Progenitor cell of endocrine pancreas (in vitro differentiated cells): ENCODE data around the gene KCNA3. TPM values are rescaled to one million over a fixed set of nuclear protein-coding genes. Genes with fewer than 3 reads are reported as not detected.

ENCODE experiments used
- DNase-seq: peaks from one replicate; pipeline ENCODE4 v3.0.0; 2021; ENCODE audit warnings: low spot score; ENCODE audit not compliant: unreplicated experiment
- H3K27ac Mint-ChIP-seq: 2 replicates; pipeline ENCODE4 v1.8.0; 2021; ENCODE audit warnings: mild to moderate bottlenecking, moderate library complexity, mixed read lengths
- H3K27me3 Mint-ChIP-seq: 2 replicates; pipeline ENCODE4 v1.8.0; 2021; ENCODE audit warnings: mixed read lengths
- H3K36me3 Mint-ChIP-seq: 2 replicates; pipeline ENCODE4 v1.8.0; 2022; ENCODE audit warnings: mixed read lengths; ENCODE audit not compliant: insufficient read depth
- H3K4me1 Mint-ChIP-seq: 2 replicates; pipeline ENCODE4 v1.8.0; 2021; ENCODE audit warnings: low read depth, mixed read lengths
- H3K4me3 Mint-ChIP-seq: 2 replicates; pipeline ENCODE4 v1.8.0; 2021; ENCODE audit warnings: low read depth, mild to moderate bottlenecking, moderate library complexity, mixed read lengths
- H3K9me3 Mint-ChIP-seq: 2 replicates; pipeline ENCODE4 v1.8.0; 2021; ENCODE audit warnings: low read depth, mixed read lengths
- CTCF ChIP-seq: fragments of 200-600 bp; sonication (generic); IDR thresholded peaks from one replicate; pipeline ENCODE4 v1.5.0; 2021; ENCODE audit warnings: antibody characterized with exemption, mild to moderate bottlenecking; ENCODE audit not compliant: unreplicated experiment
- total RNA-seq: library from RNA; stranded (reverse); gene quantifications from 2 replicates; pipeline ENCODE4 v1.2.1, GENCODE V29; 2021

Gene KCNA3
- total RNA-seq, 1 donor from 2014 or later: 0.72 TPM

- H3K4me3 Mint-ChIP-seq: no peak overlapping the region
- no peak for DNase-seq
- no peak overlapping the region for H3K27ac Mint-ChIP-seq
- no peak for TF ChIP-seq CTCF
- H3K36me3 Mint-ChIP-seq: no peaks in the 10 kb centered on the region
- H3K27me3 Mint-ChIP-seq: no peaks in the 10 kb centered on the region
- no peaks in the 10 kb centered on the region for H3K9me3 Mint-ChIP-seq
- no peaks in the 10 kb centered on the region for H3K4me1 Mint-ChIP-seq
These were observed 31.9 kb upstream of the KCNA3 start for GRCh38 chr1:110706621-110707020.

- Mint-ChIP-seq H3K27me3 (no peaks in the 10 kb centered on the region), H3K4me1 (no peaks in the 10 kb centered on the region), H3K9me3 (no peaks in the 10 kb centered on the region), H3K27ac (no peak overlapping the region), H3K36me3 (no peaks in the 10 kb centered on the region), H3K4me3 (no peak overlapping the region)
- TF ChIP-seq CTCF: no peak
- no peak for DNase-seq
These were observed 27.5 kb upstream of the KCNA3 start for GRCh38 chr1:110702260-110702659.

GRCh38 chr1:110700767-110701166 is 26.0 kb upstream of the KCNA3 start:
- no peak overlapping the region for H3K4me3 Mint-ChIP-seq
- no peaks in the 10 kb centered on the region for H3K4me1 Mint-ChIP-seq
- H3K27me3 Mint-ChIP-seq: no peaks in the 10 kb centered on the region
- no peaks in the 10 kb centered on the region for H3K9me3 Mint-ChIP-seq
- H3K36me3 Mint-ChIP-seq: no peaks in the 10 kb centered on the region
- no peak for TF ChIP-seq CTCF
- DNase-seq: no peak
- H3K27ac Mint-ChIP-seq: no peak overlapping the region

- Mint-ChIP-seq H3K27ac (no peak overlapping the region), H3K9me3 (no peaks in the 10 kb centered on the region), H3K36me3 (no peaks in the 10 kb centered on the region), H3K4me3 (no peak overlapping the region), H3K27me3 (peaks cover 4% of the 10 kb centered on the region), H3K4me1 (no peaks in the 10 kb centered on the region)
- no peak for DNase-seq
- no peak for TF ChIP-seq CTCF
These were observed 22.9 kb upstream of the KCNA3 start for GRCh38 chr1:110697606-110698005.

- no peaks in the 10 kb centered on the region for H3K4me1 Mint-ChIP-seq
- no peak overlapping the region for H3K4me3 Mint-ChIP-seq
- H3K36me3 Mint-ChIP-seq: no peaks in the 10 kb centered on the region
- no peaks in the 10 kb centered on the region for H3K9me3 Mint-ChIP-seq
- peaks cover 5% of the 10 kb centered on the region for H3K27me3 Mint-ChIP-seq
- DNase-seq: no peak
- no peak for TF ChIP-seq CTCF
- no peak overlapping the region for H3K27ac Mint-ChIP-seq
These were observed 22.1 kb upstream of the KCNA3 start for GRCh38 chr1:110696818-110697217.
